Stimulated activated CD4-positive, alpha-beta T cell treated with anti-CD3 and anti-CD28 coated beads, TNF-alpha, amount 100 ng/mL, for 24 hours (primary cell): Measurements from ENCODE around the gene DHCR24.

ENCODE experiments used
- DNase-seq, 3 experiments: peaks; one replicate each; pipeline ENCODE4 v3.0.0-alpha.2; 2020; ENCODE audit warnings: low read depth in 3 of 3

Gene DHCR24

DNA sequence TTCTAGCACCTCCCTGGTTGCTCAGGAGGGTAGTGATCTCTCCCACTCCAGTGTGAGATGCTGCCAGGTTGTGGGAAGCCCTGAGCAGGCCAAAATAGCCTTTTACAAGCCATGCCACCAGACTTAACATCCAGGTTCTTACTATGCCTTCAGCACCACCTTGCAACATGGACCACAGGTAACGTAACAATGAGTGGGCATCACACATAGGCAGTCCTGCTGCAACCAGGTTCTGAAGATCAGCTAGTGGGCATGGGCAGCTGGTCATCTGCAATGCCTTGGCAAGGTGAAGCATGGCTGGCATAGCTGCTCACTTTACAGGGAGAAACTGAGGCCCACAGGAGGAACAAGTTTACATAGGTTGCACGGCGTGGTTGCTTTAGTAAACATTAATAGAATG lies 40.7 kb downstream of the DHCR24 start:
- no peak for DNase-seq

DNA sequence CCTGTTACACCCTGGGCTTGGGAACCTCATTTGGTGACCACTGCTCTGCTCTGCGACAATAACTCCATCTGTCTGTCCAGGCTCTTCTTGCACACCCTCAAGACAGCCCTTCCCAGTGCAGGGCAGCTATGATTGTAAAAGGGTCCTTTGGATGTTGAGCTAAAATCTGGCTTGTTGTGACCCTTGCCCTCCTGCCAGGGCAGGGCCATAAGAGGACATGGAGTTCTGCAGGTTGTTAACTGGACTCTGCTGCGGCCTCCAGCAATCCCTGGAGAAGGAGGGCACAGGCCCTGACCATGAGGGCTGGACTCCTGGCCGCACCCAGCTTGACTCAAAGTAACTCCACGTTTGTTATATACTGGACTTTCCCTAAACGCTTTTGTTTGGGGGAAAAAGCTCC lies 41.2 kb downstream of the DHCR24 start:
- DNase-seq: no peak

DNA sequence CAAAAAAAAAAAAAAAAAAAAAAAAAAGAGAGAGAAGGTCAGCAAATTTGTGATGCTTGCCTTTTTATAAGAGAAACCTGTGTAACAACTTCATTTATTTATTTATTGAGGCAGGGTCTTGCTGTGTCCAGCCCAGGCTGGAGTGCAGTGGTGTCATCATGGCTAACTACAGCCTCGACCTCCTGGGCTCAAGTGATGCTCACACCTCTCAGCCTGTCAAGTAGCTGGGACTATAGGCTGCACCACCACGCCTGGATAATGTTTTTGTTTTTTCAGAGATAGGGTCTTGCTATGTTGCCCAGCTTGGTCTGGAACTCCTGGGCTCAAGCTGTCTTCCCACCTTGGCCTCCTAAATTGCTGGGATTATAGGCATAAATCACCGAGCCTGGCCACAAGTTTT lies 42.4 kb downstream of the DHCR24 start:
- DNase-seq: no peak

DNA sequence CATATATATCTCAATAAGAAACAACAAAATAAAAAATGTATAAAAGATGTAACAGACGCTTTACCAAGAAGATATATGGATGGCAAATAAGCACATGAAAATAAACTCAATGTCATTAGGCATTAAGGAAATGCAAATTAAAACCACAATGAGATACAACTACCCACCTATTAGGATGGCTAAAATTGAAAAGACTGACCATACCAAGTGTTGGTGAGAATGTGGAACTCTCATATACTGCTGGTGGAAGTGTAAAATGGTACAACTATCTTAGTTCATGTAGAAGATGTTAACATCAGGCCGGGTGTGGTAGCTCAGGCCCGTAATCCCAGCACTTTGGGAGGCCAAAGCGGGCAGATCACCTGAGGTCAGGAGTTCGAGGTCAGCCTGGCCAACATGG lies 43.5 kb downstream of the DHCR24 start:
- no peak for DNase-seq

DNA sequence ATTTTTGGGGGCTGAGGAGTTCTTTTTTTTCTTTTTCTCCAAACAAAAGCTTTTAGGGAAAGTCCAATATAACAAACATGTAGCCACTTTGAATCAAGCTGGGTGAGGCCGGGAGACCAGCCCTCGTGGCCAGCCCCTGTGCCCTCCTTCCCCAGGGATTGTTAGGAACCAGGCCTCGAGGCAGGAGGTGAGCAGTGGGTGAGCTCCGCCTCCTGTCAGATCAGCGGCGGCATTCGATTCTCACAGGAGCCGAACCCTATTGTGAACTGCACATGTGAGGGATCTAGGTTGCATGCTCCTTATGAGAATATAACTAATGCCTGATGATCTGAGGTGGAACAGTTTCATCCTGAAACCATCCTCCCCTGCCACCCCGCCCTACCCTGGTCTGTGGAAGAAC lies 44.0 kb downstream of the DHCR24 start:
- no peak for DNase-seq

DNA sequence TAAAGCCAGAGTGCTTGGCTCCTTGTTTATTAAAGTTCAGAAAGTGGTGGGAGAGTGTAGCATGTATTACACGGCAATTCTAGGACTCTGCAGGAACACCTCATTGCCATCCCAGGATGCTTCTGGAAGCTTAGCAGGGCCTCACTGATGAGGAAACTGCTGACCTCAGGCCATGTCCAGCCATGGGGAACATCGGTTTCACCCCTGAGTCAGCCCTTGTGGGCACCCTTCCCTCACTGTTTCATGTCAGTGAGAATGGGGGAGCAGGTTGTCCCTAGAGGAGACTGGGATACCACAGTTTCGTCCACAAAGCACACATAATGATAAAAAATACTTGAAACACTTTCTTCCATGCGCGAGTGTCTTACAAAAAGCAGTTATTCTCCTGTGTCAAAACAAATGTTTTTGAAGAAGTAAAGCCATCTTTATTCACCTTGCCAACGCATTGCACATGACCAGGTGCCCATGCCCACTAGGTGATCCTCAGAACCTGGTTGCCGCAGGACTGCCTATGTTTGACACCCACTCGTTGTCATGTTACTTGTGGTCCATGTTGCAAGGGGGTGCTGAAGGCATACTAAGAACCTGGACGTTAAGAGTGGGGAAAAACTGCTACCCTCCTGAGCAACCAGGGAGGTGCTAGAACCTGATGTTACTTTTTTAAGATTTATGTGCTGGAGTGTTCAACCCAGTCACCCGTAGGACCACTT lies 44.6 kb downstream of the DHCR24 start:
- DNase-seq: no peak

DNA sequence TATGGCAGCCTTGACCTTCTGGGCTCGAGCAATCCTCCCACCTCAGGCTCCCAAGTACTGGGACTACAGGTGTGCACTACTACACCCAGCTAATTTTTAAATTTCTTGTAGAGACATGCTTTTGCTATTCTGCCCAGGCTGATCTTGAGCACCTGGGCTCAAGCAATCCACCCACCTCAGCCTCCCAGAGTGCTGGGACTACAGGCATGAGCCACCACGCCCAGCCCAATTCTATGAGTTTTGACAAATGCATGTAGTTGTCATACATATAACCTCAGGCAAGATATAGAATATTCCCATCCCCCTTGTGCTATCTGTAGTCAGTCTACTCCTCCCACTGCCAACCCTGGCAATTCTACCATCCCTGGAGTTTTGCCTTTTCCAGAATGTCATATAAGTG lies 47.2 kb downstream of the DHCR24 start:
- no peak for DNase-seq

DNA sequence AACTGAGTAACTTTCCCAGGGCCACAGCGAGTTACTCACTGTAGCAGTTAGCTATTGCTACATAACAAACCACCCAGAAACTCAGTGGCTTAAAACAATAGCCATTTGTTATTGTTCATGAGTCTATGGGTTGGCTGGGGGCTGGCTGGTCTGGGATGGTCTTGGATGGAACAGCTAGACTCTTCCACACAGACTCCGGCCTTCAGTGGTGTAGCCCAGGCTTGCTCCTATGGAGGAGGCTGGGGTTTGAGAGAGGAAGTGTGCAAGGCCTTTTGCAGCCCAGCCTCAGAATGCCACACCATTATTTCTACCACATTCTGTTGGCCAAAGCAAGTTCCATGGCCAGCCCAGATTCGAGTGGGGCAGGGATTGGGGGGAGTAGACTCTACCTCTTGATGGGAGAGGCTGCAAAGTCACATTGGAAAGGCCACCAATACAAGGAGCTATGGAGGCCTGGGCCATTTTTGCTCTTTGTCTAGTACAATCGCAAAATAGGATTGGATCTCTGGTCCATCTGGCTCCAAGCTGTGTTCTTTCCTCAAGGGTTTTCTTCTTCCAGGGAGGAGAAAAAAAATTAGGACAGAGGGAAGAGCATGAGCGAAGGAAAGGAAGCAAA lies 48.3 kb downstream of the DHCR24 start:
- DNase-seq: no peak

DNA sequence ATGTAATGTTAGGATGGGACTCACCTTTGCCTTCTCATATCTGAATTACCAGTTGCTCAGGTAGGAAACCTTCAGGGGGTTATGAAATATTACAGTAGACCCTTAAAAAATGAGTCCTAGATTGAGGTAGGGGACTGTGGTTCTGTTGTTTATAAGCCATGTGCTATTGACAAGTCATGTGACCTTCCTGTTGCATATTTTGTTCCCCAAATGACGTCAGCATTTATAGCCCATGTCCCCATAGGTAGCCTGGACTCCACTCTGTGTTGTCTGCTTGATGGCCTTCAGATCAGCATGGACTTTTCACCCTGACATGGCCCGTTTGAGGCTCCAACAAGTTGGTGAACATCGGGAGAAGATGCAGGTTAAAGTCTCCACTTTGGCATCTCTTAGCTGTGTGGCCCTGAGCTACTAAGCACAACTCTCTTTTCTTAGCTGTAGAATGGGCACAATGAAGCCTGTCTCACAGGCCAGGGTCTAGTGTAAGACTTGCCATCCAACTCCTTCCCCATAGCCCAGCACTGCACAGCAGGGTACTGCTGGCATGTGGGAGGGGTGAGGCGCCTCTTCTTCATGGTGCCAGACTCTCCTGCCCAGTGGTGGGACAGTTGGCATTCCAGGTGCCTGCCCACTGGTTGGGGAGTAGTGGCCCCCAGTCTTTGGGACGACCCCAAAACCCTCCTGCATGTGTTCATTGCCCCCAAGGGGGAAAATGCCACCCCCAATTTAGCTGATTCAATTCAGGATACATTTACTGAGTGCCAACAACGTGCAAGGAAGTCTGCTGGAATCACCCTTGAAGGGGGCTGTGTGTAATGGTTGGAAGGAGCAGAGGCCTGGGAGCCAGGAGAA lies 49.8 kb downstream of the DHCR24 start:
- DNase-seq: no peak

DNA sequence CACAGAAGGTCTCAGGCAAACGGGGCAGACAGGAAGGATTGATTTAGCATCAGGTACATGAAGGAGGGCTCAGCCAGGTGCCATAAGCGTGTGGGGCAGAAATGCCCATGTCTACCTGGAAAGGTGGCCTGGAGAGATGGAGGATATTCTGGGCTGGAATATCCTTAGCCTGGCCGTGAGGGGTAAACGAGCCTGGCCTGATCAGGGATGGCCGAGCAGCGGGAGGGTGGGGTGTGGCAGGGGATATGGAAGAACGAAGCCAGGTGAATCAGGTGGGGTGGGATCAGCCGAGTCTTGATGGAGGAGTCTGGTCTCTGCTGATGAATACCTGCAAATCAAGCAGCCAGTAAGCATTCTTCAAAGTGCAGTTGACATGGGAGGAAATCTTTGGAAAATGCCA lies 50.4 kb downstream of the DHCR24 start:
- DNase-seq: no peak

DNA sequence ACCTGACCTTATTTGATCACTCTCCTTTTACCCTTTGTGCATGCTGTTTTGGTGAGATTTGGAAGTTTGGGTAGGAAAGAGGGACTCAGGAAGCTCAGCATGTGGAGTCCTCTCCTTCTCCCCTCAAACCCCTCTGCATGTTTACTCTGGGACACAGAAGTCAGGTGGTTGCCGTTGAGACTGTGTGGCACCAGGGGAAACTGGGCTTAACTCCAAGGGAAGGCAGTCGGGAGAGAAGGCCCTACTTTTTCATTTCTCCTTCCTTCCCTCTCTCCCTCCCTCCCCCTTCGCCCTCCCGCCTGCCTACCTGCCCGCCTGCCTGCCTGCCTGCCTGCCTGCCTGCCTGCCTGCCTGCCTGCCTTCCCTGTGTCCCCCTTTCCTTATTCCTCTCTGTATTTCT lies 51.0 kb downstream of the DHCR24 start:
- DNase-seq: no peak

DNA sequence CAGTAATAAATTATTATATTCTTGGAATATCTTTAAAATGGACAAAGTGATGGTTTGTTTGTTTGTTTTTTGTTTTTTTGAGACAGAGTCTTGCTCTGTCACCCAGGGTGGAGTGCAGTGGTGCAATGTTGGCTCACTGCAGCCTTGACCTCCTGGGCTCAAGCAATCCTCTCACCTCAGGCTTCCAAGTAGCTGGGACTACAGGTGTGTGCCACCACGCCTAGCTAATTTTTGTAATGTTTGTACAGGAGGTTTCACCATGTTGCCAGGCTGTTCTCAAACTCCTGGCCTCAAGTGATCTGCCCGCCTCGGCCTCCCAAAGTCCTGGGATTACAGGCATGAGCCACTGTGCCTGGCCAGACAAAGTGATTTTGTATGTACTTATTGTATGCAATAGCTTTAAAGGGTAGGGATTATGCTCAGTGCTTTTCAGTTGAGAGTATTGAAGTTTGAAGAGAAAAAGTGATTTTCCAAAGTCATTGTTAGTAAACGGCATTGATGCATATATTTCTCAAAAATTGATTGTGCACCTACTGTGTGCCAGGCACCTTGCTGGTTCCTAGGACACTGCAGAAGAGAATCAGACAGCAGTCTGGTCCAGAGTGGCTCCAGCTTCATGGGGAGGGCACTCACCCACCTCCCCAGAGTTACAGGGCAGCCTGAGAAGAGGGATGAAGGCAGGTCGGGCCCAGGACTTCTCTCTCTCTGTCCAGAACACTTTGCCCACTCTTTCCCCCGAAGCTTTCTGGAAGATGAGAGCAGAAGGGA lies 51.7 kb downstream of the DHCR24 start:
- no peak for DNase-seq

DNA sequence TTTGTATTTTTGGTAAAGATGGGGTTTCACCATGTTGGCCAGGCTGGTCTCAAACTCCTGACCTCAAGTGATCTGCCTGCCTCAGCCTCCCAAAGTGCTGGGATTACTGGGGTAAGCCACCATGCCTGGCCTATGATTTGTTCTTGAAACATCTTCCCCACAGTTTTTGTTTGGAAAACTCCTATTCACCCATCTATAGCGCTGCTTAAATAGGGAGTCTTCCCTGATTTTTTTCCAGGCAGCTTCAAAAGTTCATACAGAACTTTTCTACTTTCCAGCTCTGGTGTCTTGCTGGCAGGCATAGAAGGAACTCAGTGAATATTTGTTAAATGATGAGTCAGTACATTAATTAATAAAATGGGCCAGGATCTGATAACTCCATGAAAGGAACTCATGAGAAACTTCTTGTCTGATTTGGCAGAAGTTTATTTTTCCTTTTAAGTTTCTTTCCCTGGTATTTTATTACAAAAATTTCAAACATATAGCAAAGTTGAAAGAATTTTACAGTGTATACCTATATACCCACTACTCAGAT lies 52.9 kb downstream of the DHCR24 start:
- DNase-seq: no peak

DNA sequence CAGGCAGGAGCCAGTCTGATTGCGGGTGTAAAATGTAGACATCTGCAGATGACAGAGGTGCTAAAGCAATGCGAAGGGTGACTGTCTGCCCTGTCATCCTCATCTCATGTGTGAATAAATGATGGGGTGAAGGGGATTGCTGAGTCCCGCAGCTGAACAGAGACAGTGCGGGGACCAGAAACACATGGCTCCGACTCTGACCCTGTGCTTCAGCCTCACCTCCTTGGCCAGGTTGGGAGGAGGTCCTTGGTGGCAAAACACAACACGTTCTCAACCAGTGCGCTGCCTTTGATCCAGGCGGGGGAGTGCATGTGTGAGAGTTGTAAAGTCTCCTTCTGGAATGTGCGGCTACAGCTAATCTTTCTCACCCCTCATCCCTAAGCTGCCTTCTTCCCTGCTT lies 53.9 kb downstream of the DHCR24 start:
- DNase-seq: no peak

DNA sequence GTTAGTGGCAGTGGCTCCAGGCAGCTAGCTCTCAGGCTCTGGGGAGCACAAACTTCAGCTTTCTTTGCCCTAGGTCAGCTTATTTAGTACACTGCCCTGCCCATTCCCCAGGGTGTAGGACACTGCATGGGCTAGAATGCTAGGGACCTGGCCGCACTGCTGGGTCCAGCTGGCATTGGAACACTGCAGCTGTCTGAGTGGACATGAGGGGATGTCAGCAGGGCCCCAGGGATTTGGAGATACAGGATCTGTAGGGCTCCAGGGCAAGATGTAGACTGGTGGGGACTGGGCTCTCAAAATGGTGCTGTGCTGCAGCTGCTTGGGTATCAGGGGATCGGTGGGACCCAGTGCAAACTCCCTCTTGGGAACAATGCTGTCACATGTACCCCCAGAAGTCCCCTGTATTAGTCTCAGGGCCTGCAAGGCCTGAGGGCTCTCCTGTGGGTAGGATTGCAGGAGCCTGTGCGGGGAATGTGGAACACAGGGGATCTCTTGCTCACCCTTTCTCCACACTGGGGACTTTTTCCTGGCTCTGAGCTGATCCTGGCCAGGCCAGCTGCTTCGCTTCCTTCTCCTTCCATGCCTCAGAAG lies 60.7 kb downstream of the DHCR24 start:
- DNase-seq: no peak

DNA sequence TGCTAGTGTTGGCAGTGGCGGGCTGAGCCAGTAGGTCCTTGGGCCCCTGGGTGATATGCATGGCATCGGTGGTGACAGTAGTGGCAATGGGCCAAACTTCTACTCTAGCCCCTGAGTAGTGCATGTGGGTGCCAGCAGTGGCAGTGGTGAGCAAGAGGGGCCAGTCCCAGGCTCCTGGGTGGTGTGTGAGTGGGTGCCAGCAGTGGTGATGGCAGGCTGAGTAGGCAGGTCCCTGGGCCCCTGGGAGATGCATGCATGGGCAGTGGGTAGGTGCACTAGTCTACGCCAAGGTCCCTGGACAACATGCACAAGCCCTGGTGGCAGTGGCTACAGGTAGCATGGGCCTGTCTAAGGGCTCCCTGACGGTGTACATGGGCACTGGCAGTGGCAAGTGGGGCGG lies 61.3 kb downstream of the DHCR24 start:
- DNase-seq: no peak

DNA sequence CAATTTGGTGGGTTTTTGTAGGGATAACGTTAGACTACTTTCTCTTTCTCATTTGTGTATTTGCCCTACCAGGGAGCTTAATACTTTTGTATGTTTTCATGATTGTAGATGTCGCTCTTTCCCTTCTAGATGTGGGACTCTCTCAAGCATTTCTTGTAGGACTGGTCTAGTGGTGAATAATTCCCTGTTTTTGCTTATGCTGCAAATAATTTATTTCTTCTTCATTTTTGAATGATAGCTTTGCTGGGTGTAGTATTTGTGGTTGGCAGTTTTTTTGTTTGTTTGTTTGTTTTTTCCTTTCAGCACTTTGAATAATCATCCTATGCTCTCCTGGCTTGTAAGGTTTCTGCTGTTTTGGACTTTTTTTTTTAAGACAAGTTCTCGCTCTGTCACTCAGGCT lies 63.3 kb downstream of the DHCR24 start:
- no peak for DNase-seq

DNA sequence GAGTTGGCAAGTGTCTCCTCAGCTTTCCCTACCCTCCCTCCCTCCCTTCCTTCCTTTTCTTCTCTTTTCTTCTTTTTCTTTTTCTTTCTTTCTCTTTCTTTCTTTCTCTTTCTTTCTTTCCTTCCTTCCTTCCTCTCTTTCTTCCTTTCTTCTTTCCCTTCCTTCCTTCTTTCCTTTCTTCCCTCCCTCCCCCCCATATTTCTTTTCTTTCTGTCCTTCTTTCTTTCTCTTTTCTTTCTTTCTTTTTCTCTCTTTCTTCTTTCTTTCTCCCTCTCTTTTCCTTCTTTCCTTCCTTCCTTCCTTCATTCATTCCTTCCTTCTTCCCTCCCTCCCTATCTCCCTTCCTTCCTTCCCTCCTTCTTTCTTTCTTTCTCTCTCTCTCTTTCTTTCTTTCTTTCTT lies 67.3 kb downstream of the DHCR24 start:
- no peak for DNase-seq

DNA sequence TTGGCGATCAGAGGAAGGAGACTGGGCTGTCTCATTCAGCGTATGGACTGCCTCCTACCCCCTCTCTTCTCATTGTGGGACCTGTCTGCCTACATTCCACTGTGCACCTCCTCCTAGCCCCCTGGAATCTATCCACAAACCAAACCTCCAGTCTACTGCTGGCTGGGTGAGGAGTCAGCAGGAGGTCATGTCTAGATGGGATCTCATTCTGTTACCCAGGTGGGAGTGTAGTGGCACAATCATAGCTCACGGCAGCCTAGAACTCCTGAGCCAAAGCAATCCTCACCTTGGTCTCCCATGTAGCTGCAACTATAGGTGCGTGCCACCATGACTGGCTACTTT lies 67.8 kb downstream of the DHCR24 start:
- DNase-seq: no peak

DNA sequence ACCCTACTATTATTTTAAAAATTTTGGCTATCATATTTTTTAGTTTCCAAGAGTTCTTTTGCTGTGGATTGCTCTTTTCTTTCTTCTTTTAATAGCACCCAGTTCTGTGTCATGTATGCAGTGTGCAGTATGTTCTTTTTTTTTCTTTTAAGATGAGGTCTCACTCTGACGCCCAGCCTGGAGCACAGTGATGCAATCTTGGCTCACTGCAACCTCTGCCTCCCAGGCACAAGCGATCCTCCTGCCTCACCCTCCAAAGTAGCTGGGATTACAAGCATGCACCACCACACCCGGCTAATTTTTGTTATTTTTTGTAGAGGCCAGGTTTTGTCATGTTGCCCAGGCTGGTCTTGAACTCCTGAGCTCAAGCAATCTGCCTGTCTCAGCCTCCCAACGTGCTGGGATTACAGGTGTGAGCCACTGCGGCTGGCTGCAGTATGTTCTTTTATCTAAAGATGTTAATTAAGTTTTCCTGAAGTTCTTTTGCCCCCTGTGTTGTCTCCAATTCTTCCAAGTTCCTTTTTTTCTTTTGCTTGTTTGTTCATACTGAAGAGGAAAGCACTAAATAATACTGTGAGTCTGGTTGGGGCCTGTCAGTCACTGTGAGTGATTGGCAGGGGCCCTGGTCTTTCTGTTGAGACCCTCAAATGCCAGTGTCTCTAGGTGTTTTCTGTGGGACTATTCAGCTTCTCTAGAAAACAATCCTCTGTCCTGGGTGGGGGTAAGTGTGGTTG lies 68.4 kb downstream of the DHCR24 start:
- DNase-seq: no peak

DNA sequence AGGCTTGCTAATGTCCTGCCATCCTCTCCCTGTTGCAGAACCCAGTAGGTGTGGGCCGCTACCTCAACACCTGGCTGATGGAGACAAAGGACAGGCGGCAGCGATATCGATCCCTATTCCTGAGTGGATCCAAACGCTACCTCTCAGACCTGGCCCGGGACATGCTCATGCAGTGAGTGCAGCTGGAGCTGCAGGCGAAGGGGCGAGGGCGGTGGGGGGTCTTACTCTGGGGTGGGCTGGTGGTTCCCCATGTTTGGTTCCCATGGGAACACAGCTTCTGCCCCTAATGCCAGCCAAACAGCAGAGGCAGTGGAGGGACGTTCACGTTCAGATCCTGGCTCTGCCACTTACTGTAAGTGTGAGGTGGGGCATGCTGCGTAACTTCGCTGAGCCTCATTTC lies 70.0 kb downstream of the DHCR24 start:
- DNase-seq: no peak
